GM12878 (cell line): ENCODE measurements around the gene BTNL9. TPM values are rescaled to one million over a fixed set of nuclear protein-coding genes. Genes with fewer than 3 reads are reported as not detected.

Experiments used
- ATAC-seq: fragments of 200-7000 bp; cut with Tn5 transposase; 3 replicates; pipeline ENCODE4 v1.9.1; 2020; ENCODE audit warnings: mild to moderate bottlenecking, moderate library complexity
- BruUV-seq: library from RNA; stranded (reverse); fragments of 400-500 nt; replicated peaks from 2 replicates; lab custom pipeline; 2021; lab: Mats Ljungman, UMichigan
- CTCF ChIA-PET: fragments of 300-600 bp; sonication (Branson Sonifier 250); formaldehyde crosslinking; extraction: SDS; loops from one replicate; lab custom pipeline; 2021; ENCODE audit warnings: inconsistent platforms; lab: Yijun Ruan, JAX
- POLR2A ChIA-PET: fragments of 350-600 bp; formaldehyde crosslinking; extraction: SDS; loops from one replicate; lab custom pipeline; 2021; ENCODE audit warnings: inconsistent platforms; lab: Charles Lee
- RAD21 ChIA-PET: fragments of 300-600 bp; sonication (Branson Sonifier 250); formaldehyde crosslinking; loops from one replicate; lab custom pipeline; 2023; ENCODE audit warnings: antibody characterized with exemption; ENCODE audit not compliant: unreplicated experiment; lab: Charles Lee
- SMC1A ChIA-PET: fragments of 300-600 bp; sonication (Branson Sonifier 250); formaldehyde crosslinking; loops from one replicate; lab custom pipeline; 2023; ENCODE audit not compliant: unreplicated experiment, uncharacterized antibody; lab: Charles Lee
- DNase-seq: peaks from one replicate; pipeline ENCODE4 v3.0.0-alpha.2; 2011; ENCODE audit warnings: low read depth, low spot score
- FAIRE-seq: peaks from 3 replicates; lab custom pipeline; 2011; peaks lifted over from hg19 to GRCh38; lab: Jason Lieb, UNC
- H2AFZ ChIP-seq: 2 replicates; pipeline ENCODE4 v1.6.0; 2011; ENCODE audit warnings: low read depth, low read length, control low read depth; ENCODE audit not compliant: control insufficient read depth
- H3K27ac ChIP-seq: 2 replicates; pipeline ENCODE4 v1.5.1; 2011; ENCODE audit warnings: control low read depth; ENCODE audit not compliant: control insufficient read depth, insufficient read depth
- H3K27me3 ChIP-seq, 2 experiments: replicated peaks in 1 of 2; 2 replicates each; pipeline versions ENCODE4 v1.6.0 to v1.6.1; 2011; ENCODE audit warnings: low read length in 1 of 2; ENCODE audit not compliant: control insufficient read depth in 2 of 2, insufficient read depth in 2 of 2
- H3K36me3 ChIP-seq, 2 experiments: 2 replicates each; pipeline ENCODE4 v1.5.1; 2011; ENCODE audit warnings: low read length in 1 of 2; ENCODE audit not compliant: control insufficient read depth in 2 of 2, insufficient read depth in 2 of 2
- H3K4me1 ChIP-seq: 2 replicates; pipeline ENCODE4 v1.6.1; 2011; ENCODE audit warnings: mild to moderate bottlenecking, low read length, moderate library complexity, mixed read lengths; ENCODE audit not compliant: control insufficient read depth, insufficient read depth
- H3K4me2 ChIP-seq: 2 replicates; pipeline ENCODE4 v1.6.0; 2011; ENCODE audit warnings: control low read depth; ENCODE audit not compliant: control insufficient read depth, insufficient read depth
- H3K4me3 ChIP-seq: fragments of 200-600 bp; sonication (generic); 2 replicates; pipeline ENCODE4 v1.5.1; 2016
- H3K79me2 ChIP-seq: 2 replicates; pipeline ENCODE4 v1.6.0; 2011; ENCODE audit warnings: low read length; ENCODE audit not compliant: control insufficient read depth, insufficient read depth
- H3K9ac ChIP-seq: 2 replicates; pipeline ENCODE4 v1.8.0; 2011; ENCODE audit warnings: low read length, control low read depth, mixed read lengths; ENCODE audit not compliant: control insufficient read depth, insufficient read depth
- H3K9me3 ChIP-seq: replicated peaks from 3 replicates; pipeline ENCODE4 v1.5.1; 2011; ENCODE audit warnings: mild to moderate bottlenecking, low read length; ENCODE audit not compliant: control insufficient read depth, insufficient read depth
- H4K20me1 ChIP-seq: 2 replicates; pipeline ENCODE4 v1.6.0; 2011; ENCODE audit not compliant: control insufficient read depth, insufficient read depth
- BCL11A ChIP-seq: IDR thresholded peaks from 2 replicates; pipeline ENCODE4 v1.6.1; 2011; ENCODE audit warnings: low read depth, low read length
- BHLHE40 ChIP-seq, 2 experiments: fragments of 450-650 bp in 1 of 2; IDR thresholded peaks; 2 replicates each; pipeline ENCODE4 v1.6.1; 2011 to 2017; ENCODE audit warnings: low read depth in 2 of 2, borderline replicate concordance in 1 of 2, improper control_type of control experiment in 1 of 2, low read length in 1 of 2, mild to moderate bottlenecking in 1 of 2
- CTCF ChIP-seq, 3 experiments: IDR thresholded peaks in 2 of 3; conservative IDR thresholded peaks in 1 of 3; 2 replicates each; pipeline ENCODE4 v1.5.1; 2011; ENCODE audit warnings: low read depth in 3 of 3, low read length in 3 of 3, mild to moderate bottlenecking in 3 of 3, control low read depth in 2 of 3, moderate library complexity in 2 of 3, inconsistent platforms in 1 of 3, mixed read lengths in 1 of 3; ENCODE audit not compliant: control insufficient read depth in 2 of 3, insufficient read depth in 1 of 3; ENCODE audit errors: extremely low read depth in 1 of 3
- HDAC2 ChIP-seq: fragments of 200-600 bp; sonication (generic); IDR thresholded peaks from 2 replicates; pipeline ENCODE4 v1.6.1; 2017
- IKZF2 ChIP-seq, 2 experiments: fragments of 450-650 bp; IDR thresholded peaks; 2 replicates each; pipeline ENCODE4 v1.6.1; 2017; ENCODE audit warnings: mild to moderate bottlenecking in 2 of 2, moderate library complexity in 2 of 2
- IRF4 ChIP-seq: IDR thresholded peaks from 2 replicates; pipeline ENCODE4 v1.6.1; 2011; ENCODE audit warnings: low read depth, low read length
- MTA2 ChIP-seq: fragments of 450-650 bp; IDR thresholded peaks from 2 replicates; pipeline ENCODE4 v1.6.1; 2016; ENCODE audit warnings: low read depth, mild to moderate bottlenecking, moderate library complexity
- RUNX3 ChIP-seq: IDR thresholded peaks from 2 replicates; pipeline ENCODE4 v1.6.1; 2012; ENCODE audit warnings: low read length, inconsistent platforms
- SPI1 ChIP-seq: IDR thresholded peaks from 2 replicates; pipeline ENCODE4 v1.6.1; 2011; ENCODE audit warnings: low read depth, mild to moderate bottlenecking, low read length, moderate library complexity, borderline replicate concordance; ENCODE audit not compliant: insufficient read depth
- SUPT20H ChIP-seq: IDR thresholded peaks from 2 replicates; pipeline ENCODE4 v1.6.1; 2011; ENCODE audit warnings: low read depth, mild to moderate bottlenecking, low read length, moderate library complexity, borderline replicate concordance; ENCODE audit not compliant: control insufficient read depth
- YBX1 ChIP-seq: fragments of 450-650 bp; IDR thresholded peaks from 2 replicates; pipeline ENCODE4 v1.6.1; 2016; ENCODE audit warnings: antibody characterized with exemption
- ZNF384 ChIP-seq: IDR thresholded peaks from 2 replicates; pipeline ENCODE4 v1.6.1; 2012; ENCODE audit warnings: low read depth, mild to moderate bottlenecking, low read length, improper control_type of control experiment, borderline replicate concordance
- WGBS: methylation state at CpG from one replicate; pipeline ENCODE4 v1.1.6; 2016; ENCODE audit warnings: low lambda C conversion rate; ENCODE audit not compliant: insufficient replicate concordance, insufficient coverage; ENCODE audit errors: missing lambda C conversion rate; 5-methylcytosine and 5-hydroxymethylcytosine counted together
- in situ Hi-C: fragments of 300-500 bp; cut with MboI; formaldehyde crosslinking; loops from 9 replicates; pipeline ENCODE4 v1.14.3; 2018; ENCODE audit warnings: mixed read lengths
- intact Hi-C: fragments of 100-400 bp; cut with micrococcal nuclease; formaldehyde crosslinking; loops from one replicate; pipeline ENCODE4 v1.14.2; 2022; ENCODE audit not compliant: unreplicated experiment
- polyA plus RNA-seq, 11 experiments: library from polyadenylated mRNA; depleted of rRNA in 4 of 11; unstranded in 6 of 11; stranded (reverse) in 5 of 11; fragments of >200 nt; fragmentation: Nextera tagmentation in 4 of 11; fragmentation: Illumina TruSeq in 1 of 11; extraction: Ambion mirVana in 4 of 11; extraction: Trizol in 1 of 11; gene quantifications; 1 replicate in 1 of 11; 2 replicates in 10 of 11; pipeline versions ENCODE4 v1.2.1 to v1.2.3, GENCODE V29; 2011 to 2016; ENCODE audit warnings: inconsistent platforms in 2 of 11, missing spikeins in 2 of 11, low read depth in 1 of 11
- total RNA-seq, 4 experiments: library from RNA; depleted of rRNA in 3 of 4; stranded (reverse); fragments of >200 nt in 3 of 4; fragmentation: Illumina TruSeq in 1 of 4; extraction: Trizol in 1 of 4; gene quantifications; 2 replicates each; pipeline versions ENCODE4 v1.2.1 to v1.2.3, GENCODE V29; 2013 to 2021

BTNL9 gene
- total and polyA plus RNA-seq, 10 of the 15 experiments (the other 5 are each of a cell fraction or from before 2014, with no cell fraction given): 0.01 to 16.5 (median 0.06) TPM; not detected in 5

- no peak for DNase-seq
- H3K36me3 ChIP-seq: no peaks in the 10 kb centered on the region
- ChIA-PET POLR2A (no interaction called here), CTCF (no interaction called here), SMC1A (interaction anchor here (0.7 kb wide), 1 partner anchor 44 kb away, joined by 3 read pairs; no protein-coding TSS in a partner anchor)
- intact Hi-C loops: loop anchor here (10.0 kb wide), 1 partner anchor 49 kb away; no protein-coding TSS in a partner anchor
- H3K9me3 ChIP-seq: no peaks in the 10 kb centered on the region; the same call in 2 of the 3 replicates
- H3K4me2 ChIP-seq: no peak overlapping the region
- no peak overlapping the region for H3K9ac ChIP-seq
- no peaks in the 10 kb centered on the region; a peak in 1 of 4 replicates for H3K27me3 ChIP-seq
- no peaks in the 10 kb centered on the region for H3K79me2 ChIP-seq
- TF ChIP-seq BHLHE40 (IDR thresholded peaks at IDR 0.05; ENCODE audit: borderline replicate concordance in 1 of 2, low read depth in 2 of 2, low read length in 1 of 2) (peak in 1 of 2 experiments; percentile 14; a peak in 1 of 4 replicates), IRF4 (0 out of 2 replicates have a peak, but pooled peaks have one; percentile 21), CTCF (IDR thresholded peaks at IDR 0.05 in 2 of 3, conservative IDR thresholded peaks at IDR 0.05 in 1 of 3; ENCODE audit: control insufficient read depth in 2 of 3, extremely low read depth in 1 of 3, insufficient read depth in 1 of 3, low read depth in 3 of 3, low read length in 3 of 3) (no peak), ZNF384 (peak; percentile 61; the same call in 1 of the 2 replicates), IKZF2 (IDR thresholded peaks at IDR 0.05) (peak; percentile 27 to 31; a peak in 2 of 4 replicates), MTA2 (peak; percentile 67), RUNX3 (peak; percentile 80), HDAC2 (no peak), YBX1 (no peak), SUPT20H (no peak), SPI1 (peak; percentile 87), BCL11A (0 out of 2 replicates have a peak, but pooled peaks have one; percentile 32)
- TF ChIP-seq, all 136 proteins: peak for 8
- BruUV-seq: no TSS peak
- H3K4me3 ChIP-seq: no peak overlapping the region
- WGBS: 37% methylated on average over 7 of the region's 7 CpGs
- RAD21 ChIA-PET: interaction anchor here (2.0 kb wide), 1 partner anchor 45 kb away, joined by 7 read pairs; no protein-coding TSS in a partner anchor
- no peak for FAIRE-seq
- H3K4me1 ChIP-seq: no peaks in the 10 kb centered on the region; the same call in 1 of the 2 replicates
- no peak overlapping the region for H2AFZ ChIP-seq
- ATAC-seq: peak; percentile 20; the same call in 1 of the 3 replicates
- no peak overlapping the region for H3K27ac ChIP-seq
- in situ Hi-C loops: no loop called here
- no peaks in the 10 kb centered on the region for H4K20me1 ChIP-seq
Measured at GRCh38 chr5:181105391-181106025, 65.4 kb downstream of the BTNL9 start.
